ENCODE measurements around the gene SMNDC1. TPM values are rescaled to one million over a fixed set of nuclear protein-coding genes. Genes with fewer than 3 reads are reported as not detected.

The SMNDC1 gene
- total RNA-seq, 2 experiments from 2014 or later, result 40.2 to 48.1 TPM

DNA sequence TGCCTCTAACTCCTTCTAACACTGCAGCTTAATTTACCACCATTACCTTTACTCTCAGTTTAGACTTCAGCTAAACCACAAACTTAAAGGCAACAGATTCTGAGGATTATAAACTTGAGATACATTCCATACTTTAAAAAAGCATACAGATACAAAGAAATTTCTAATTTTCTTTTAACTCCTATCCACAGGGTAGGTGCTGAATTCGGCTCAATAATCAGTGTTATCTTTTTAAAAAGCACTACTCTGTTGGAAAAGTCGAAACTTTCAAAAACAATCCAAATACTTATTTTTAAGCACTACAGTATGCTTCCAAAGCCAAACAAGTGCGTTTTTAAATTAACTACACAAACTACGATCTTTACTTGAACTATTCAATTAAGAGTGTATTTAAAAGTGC lies 1.0 kb downstream of the SMNDC1 start:
- Mint-ChIP-seq H3K9me3 (no peaks in the 10 kb centered on the region), H3K27ac (peak overlapping the region; percentile 98), H3K4me3 (peak overlapping the region; percentile 91), H3K4me1 (ENCODE audit: low read depth) (peaks cover 68% of the 10 kb centered on the region), H3K27me3 (no peaks in the 10 kb centered on the region), H3K36me3 (ENCODE audit: low read depth) (peaks cover 65% of the 10 kb centered on the region)
- H3K9me3 ChIP-seq (ENCODE audit: control insufficient read depth in 1 of 2, insufficient read depth in 1 of 2, low read length in 2 of 2), result no peaks in the 10 kb centered on the region
- TF ChIP-seq, protein P1, sequence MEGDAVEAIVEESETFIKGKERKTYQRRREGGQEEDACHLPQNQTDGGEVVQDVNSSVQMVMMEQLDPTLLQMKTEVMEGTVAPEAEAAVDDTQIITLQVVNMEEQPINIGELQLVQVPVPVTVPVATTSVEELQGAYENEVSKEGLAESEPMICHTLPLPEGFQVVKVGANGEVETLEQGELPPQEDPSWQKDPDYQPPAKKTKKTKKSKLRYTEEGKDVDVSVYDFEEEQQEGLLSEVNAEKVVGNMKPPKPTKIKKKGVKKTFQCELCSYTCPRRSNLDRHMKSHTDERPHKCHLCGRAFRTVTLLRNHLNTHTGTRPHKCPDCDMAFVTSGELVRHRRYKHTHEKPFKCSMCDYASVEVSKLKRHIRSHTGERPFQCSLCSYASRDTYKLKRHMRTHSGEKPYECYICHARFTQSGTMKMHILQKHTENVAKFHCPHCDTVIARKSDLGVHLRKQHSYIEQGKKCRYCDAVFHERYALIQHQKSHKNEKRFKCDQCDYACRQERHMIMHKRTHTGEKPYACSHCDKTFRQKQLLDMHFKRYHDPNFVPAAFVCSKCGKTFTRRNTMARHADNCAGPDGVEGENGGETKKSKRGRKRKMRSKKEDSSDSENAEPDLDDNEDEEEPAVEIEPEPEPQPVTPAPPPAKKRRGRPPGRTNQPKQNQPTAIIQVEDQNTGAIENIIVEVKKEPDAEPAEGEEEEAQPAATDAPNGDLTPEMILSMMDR (IDR thresholded peaks at IDR 0.05), result no peak
- no peak for DNase-seq
- no peak for ATAC-seq (ENCODE audit: poor library complexity)
- H3K27ac ChIP-seq (ENCODE audit: low read depth in 1 of 2, low read length in 2 of 2), result no peak overlapping the region
- CTCF ChIA-PET, result no interaction called here
- peaks cover 43% of the 10 kb centered on the region for H3K36me3 ChIP-seq (ENCODE audit: insufficient read depth, low read length)
- POLR2A ChIA-PET, result interaction anchor here (1.9 to 4.5 kb wide), 5 partner anchors 53 to 263 kb away, joined by 10 to 82 read pairs (median 20); partner anchors contain the start of genes DUSP5, MXI1 and SMC3
- H3K4me1 ChIP-seq (ENCODE audit: insufficient read depth, low read length), result peaks cover 23% of the 10 kb centered on the region
- H3K27me3 ChIP-seq (ENCODE audit: control insufficient read depth in 1 of 2, insufficient read depth in 2 of 2, low read length in 2 of 2), result no peaks in the 10 kb centered on the region
- peak overlapping the region; percentile 72 for H3K4me3 ChIP-seq (ENCODE audit: low read length)
- intact Hi-C loops (cut with DNase I, micrococcal nuclease), result loop anchor here (2.0 to 10.0 kb wide), 6 partner anchors 77 to 611 kb away; partner anchors contain the start of genes ADD3 (in 1 of the 2), BBIP1 (in 1 of the 2), DUSP5 (in 1 of the 2) and SHOC2 (in 1 of the 2)

GRCh38 chr10:110300486-110300986 lies 4.2 kb downstream of the SMNDC1 start:
- peaks cover 75% of the 10 kb centered on the region for H3K36me3 ChIP-seq (ENCODE audit: insufficient read depth, low read length)
- H3K36me3 Mint-ChIP-seq (ENCODE audit: low read depth), result peaks cover 96% of the 10 kb centered on the region
- DNase-seq, result no peak
- POLR2A ChIA-PET, result no interaction called here
- no peak overlapping the region for H3K4me3 ChIP-seq (ENCODE audit: low read length)
- intact Hi-C loops (cut with DNase I, micrococcal nuclease), result loop anchor here (5.0 to 10.0 kb wide), 3 partner anchors 293 to 614 kb away; partner anchors contain the start of genes ADD3 (in 1 of the 2), BBIP1 (in 1 of the 2) and SHOC2 (in 1 of the 2)
- CTCF ChIA-PET, result no interaction called here
- TF ChIP-seq, protein P1 (IDR thresholded peaks at IDR 0.05), result no peak
- peaks cover 17% of the 10 kb centered on the region for H3K4me1 ChIP-seq (ENCODE audit: insufficient read depth, low read length)
- peak overlapping the region; percentile 63 for H3K4me3 Mint-ChIP-seq
- H3K4me1 Mint-ChIP-seq (ENCODE audit: low read depth), result peaks cover 75% of the 10 kb centered on the region
- H3K27ac Mint-ChIP-seq, result no peak overlapping the region
- no peak overlapping the region for H3K27ac ChIP-seq (ENCODE audit: low read depth in 1 of 2, low read length in 2 of 2)
- no peaks in the 10 kb centered on the region for H3K9me3 Mint-ChIP-seq
- H3K27me3 Mint-ChIP-seq, result no peaks in the 10 kb centered on the region
- H3K9me3 ChIP-seq (ENCODE audit: control insufficient read depth in 1 of 2, insufficient read depth in 1 of 2, low read length in 2 of 2), result no peaks in the 10 kb centered on the region
- no peaks in the 10 kb centered on the region for H3K27me3 ChIP-seq (ENCODE audit: control insufficient read depth in 1 of 2, insufficient read depth in 2 of 2, low read length in 2 of 2)
- no peak for ATAC-seq (ENCODE audit: poor library complexity)

DNA sequence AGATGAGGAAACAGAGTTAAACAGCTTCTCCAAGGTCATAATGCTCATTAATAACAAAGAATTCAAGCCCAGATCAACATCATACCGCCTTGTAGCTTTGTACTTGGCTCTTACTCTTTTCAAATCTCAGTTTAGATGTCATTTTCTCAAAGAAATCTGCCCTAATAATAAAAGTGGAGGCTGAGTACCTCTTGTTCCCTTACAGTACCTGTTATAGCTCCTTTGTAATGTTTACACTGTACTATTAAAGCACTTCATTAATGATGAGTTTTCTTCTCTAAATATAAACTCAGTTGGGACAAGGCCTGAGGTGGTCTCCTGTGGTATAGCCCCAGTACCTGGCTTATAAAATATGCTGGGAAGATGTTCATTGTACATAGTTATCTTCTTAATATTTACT lies 7.8 kb downstream of the SMNDC1 start:
- Histone ChIP-seq H3K9me3 (ENCODE audit: control insufficient read depth in 1 of 2, insufficient read depth in 1 of 2, low read length in 2 of 2) (no peaks in the 10 kb centered on the region), H3K4me3 (ENCODE audit: low read length) (no peak overlapping the region), H3K4me1 (ENCODE audit: insufficient read depth, low read length) (peaks cover 8% of the 10 kb centered on the region), H3K27ac (ENCODE audit: low read depth in 1 of 2, low read length in 2 of 2) (no peak overlapping the region), H3K27me3 (ENCODE audit: control insufficient read depth in 1 of 2, insufficient read depth in 2 of 2, low read length in 2 of 2) (no peaks in the 10 kb centered on the region), H3K36me3 (ENCODE audit: insufficient read depth, low read length) (peaks cover 98% of the 10 kb centered on the region)
- no peaks in the 10 kb centered on the region for H3K27me3 Mint-ChIP-seq
- TF ChIP-seq, protein P1 (IDR thresholded peaks at IDR 0.05), result no peak
- H3K4me1 Mint-ChIP-seq (ENCODE audit: low read depth), result peaks cover 41% of the 10 kb centered on the region
- intact Hi-C loops (cut with DNase I, micrococcal nuclease), result no loop called here
- CTCF ChIA-PET, result interaction anchor here (1.2 to 2.0 kb wide), 3 partner anchors 71 to 159 kb away, joined by 3 to 8 read pairs (median 5); no protein-coding TSS in a partner anchor
- no peak for ATAC-seq (ENCODE audit: poor library complexity)
- POLR2A ChIA-PET, result interaction anchor here (1.3 kb wide), 1 partner anchor 11 kb away, joined by 4 read pairs; no protein-coding TSS in a partner anchor
- peaks cover 100% of the 10 kb centered on the region for H3K36me3 Mint-ChIP-seq (ENCODE audit: low read depth)
- H3K27ac Mint-ChIP-seq, result peak overlapping the region; percentile 59
- H3K9me3 Mint-ChIP-seq, result no peaks in the 10 kb centered on the region
- no peak overlapping the region for H3K4me3 Mint-ChIP-seq
- no peak for DNase-seq
